ENCODE measurements around the gene ANO3. TPM values are rescaled to one million over a fixed set of nuclear protein-coding genes. Genes with fewer than 3 reads are reported as not detected.

ANO3 gene
- total and polyA plus RNA-seq, 8 donors, result 0.06 to 1.1 (median 0.67) TPM

DNA sequence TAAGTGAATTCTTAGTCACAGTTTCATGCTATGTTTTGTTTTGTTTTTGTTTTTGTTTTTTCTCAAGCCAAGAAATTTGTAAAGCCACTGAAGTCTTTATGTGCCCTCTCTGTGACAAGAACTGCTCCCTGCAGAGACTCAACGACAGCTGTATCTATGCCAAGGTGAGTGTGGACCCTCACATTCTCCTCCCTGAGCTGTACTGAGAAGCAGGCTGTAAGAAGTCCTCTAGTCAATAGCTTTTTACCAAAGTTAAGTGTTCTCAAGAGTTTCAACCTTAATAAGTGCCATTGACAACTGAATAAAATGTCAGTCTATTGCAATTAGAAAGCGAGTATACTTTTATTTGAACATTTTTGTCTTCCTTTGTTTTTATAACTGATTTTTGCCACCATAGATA, 221.3 kb downstream of the ANO3 start:
- Histone ChIP-seq H3K4me1 (no peaks in the 10 kb centered on the region), H3K27ac (no peak overlapping the region), H3K27me3 (no peaks in the 10 kb centered on the region), H3K36me3 (no peaks in the 10 kb centered on the region), H3K9me3 (no peaks in the 10 kb centered on the region), H3K4me3 (no peak overlapping the region)
- no peak for DNase-seq
- no peak for ATAC-seq
- WGBS, 2 donors, result 42 to 51% methylated on average over 2 of the region's 2 CpGs
- FAIRE-seq, result no peak
- intact Hi-C loops (cut with DNase I), result no loop called here
- TF ChIP-seq, protein P1, sequence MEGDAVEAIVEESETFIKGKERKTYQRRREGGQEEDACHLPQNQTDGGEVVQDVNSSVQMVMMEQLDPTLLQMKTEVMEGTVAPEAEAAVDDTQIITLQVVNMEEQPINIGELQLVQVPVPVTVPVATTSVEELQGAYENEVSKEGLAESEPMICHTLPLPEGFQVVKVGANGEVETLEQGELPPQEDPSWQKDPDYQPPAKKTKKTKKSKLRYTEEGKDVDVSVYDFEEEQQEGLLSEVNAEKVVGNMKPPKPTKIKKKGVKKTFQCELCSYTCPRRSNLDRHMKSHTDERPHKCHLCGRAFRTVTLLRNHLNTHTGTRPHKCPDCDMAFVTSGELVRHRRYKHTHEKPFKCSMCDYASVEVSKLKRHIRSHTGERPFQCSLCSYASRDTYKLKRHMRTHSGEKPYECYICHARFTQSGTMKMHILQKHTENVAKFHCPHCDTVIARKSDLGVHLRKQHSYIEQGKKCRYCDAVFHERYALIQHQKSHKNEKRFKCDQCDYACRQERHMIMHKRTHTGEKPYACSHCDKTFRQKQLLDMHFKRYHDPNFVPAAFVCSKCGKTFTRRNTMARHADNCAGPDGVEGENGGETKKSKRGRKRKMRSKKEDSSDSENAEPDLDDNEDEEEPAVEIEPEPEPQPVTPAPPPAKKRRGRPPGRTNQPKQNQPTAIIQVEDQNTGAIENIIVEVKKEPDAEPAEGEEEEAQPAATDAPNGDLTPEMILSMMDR (IDR thresholded peaks at IDR 0.05), result no peak

DNA sequence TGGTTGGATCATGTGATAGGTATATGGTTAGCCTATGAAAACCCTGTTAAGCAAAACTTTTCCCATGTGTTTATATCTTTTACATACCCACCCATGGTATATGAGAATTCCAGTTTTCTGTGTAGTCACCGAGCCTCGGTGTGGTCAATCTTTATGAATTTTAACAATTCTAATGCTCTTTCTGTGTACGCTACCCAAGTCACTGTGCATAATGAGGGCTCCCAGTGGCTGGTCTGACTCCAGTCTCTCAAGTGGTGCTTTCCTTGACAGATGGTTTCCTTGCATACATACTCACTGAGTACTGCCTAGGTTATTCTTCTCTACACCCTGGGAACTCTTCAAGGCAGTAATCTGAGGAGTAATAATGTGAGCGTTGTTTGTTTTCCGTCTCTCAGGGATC, 222.5 kb downstream of the ANO3 start:
- H3K9me3 ChIP-seq, result no peaks in the 10 kb centered on the region
- DNase-seq, result no peak
- H3K36me3 ChIP-seq, result no peaks in the 10 kb centered on the region
- H3K27ac ChIP-seq, result no peak overlapping the region
- intact Hi-C loops (cut with DNase I), result no loop called here
- no peak for FAIRE-seq
- no peaks in the 10 kb centered on the region for H3K27me3 ChIP-seq
- no peaks in the 10 kb centered on the region for H3K4me1 ChIP-seq
- ATAC-seq, result no peak
- H3K4me3 ChIP-seq, result no peak overlapping the region
- TF ChIP-seq, protein P1 (IDR thresholded peaks at IDR 0.05), result no peak
- 63 to 65% methylated on average over 5 of the region's 5 CpGs for WGBS, 2 donors

GRCh38 chr11:26556582-26556981, 224.7 kb downstream of the ANO3 start:
- TF ChIP-seq, protein P1 (IDR thresholded peaks at IDR 0.05), result no peak
- H3K4me1 ChIP-seq, result no peaks in the 10 kb centered on the region

GRCh38 chr11:26557666-26558065, 225.7 kb downstream of the ANO3 start:
- intact Hi-C loops (cut with DNase I), result no loop called here
- FAIRE-seq (no peak), ATAC-seq (no peak), DNase-seq (no peak)
- no peak overlapping the region for H3K27ac ChIP-seq
- no peaks in the 10 kb centered on the region for H3K36me3 ChIP-seq
- H3K27me3 ChIP-seq, result no peaks in the 10 kb centered on the region
- 35 to 47% methylated on average over 3 of the region's 3 CpGs for WGBS, 2 donors
- no peaks in the 10 kb centered on the region for H3K4me1 ChIP-seq
- no peak overlapping the region for H3K4me3 ChIP-seq
- no peaks in the 10 kb centered on the region for H3K9me3 ChIP-seq
- TF ChIP-seq, protein P1 (IDR thresholded peaks at IDR 0.05), result no peak

More at GRCh38 chr11:26556582-26556981, 224.7 kb downstream of the ANO3 start:
- no peak overlapping the region for H3K4me3 ChIP-seq
- 31 to 40% methylated on average over 1 of the region's 1 CpG for WGBS, 2 donors
- peak in 2 of 4 donors; percentile 78 to 82 for ATAC-seq
- no peaks in the 10 kb centered on the region for H3K27me3 ChIP-seq
- no peak for FAIRE-seq
- H3K27ac ChIP-seq, result peak overlapping the region in 2 of 4 donors; percentile 2 to 10
- no peak for DNase-seq
- H3K9me3 ChIP-seq, result no peaks in the 10 kb centered on the region
- intact Hi-C loops (cut with DNase I), result no loop called here
- no peaks in the 10 kb centered on the region for H3K36me3 ChIP-seq

GRCh38 chr11:26558190-26558589, 226.3 kb downstream of the ANO3 start:
- 60% methylated on average over 4 of the region's 4 CpGs for WGBS, 2 donors
- FAIRE-seq (no peak), ATAC-seq (no peak), DNase-seq (no peak)
- Histone ChIP-seq H3K27me3 (no peaks in the 10 kb centered on the region), H3K36me3 (no peaks in the 10 kb centered on the region), H3K4me3 (no peak overlapping the region), H3K9me3 (no peaks in the 10 kb centered on the region), H3K4me1 (no peaks in the 10 kb centered on the region), H3K27ac (no peak overlapping the region)
- TF ChIP-seq, protein P1 (IDR thresholded peaks at IDR 0.05), result no peak
- intact Hi-C loops (cut with DNase I), result no loop called here

All from pancreas (tissue), 10 donors.